ENCODE data around the gene METTL22.
A peak's percentile ranks its signal among the peaks of the same experiment; 100 is the strongest.
"Not testable (repeated sequence)": the region's sequence is repeated elsewhere in the genome, so short reads cannot be mapped to it uniquely, and the experiment has no call there.

Gene METTL22

DNA sequence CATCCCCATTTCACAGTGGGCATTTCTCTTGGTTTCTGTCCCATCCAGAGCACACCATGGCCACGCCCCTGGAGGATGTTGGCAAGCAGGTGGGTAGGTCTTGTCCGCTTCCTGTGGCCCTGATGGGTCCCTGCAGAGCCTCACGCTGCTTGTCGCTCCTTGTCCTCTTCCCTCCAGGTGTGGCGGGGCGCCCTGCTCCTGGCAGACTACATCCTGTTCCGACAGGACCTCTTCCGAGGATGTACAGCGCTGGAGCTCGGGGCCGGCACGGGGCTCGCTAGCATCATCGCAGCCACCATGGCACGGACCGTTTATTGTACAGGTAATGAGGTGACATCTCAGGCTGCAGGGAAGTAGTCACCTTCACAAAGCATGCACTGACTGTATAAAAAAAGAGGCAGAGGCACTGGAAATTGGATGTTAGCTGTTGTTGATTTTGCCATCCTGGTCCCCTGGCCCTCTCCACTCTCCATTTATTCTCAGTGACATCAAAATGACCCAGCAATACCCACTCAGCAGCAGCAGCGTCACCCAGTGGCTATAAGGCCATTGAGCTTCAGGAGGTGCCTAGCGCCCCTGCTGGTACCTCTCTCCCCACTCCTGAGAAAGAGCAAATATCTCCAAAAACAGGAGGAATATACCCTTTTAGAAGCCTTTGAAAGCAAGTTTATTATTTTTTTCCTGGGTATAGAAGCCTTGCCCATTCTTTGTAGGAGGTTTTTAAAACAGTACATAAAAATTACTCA lies 13.7 kb downstream of the METTL22 start:
- no peak for DNase-seq

DNA sequence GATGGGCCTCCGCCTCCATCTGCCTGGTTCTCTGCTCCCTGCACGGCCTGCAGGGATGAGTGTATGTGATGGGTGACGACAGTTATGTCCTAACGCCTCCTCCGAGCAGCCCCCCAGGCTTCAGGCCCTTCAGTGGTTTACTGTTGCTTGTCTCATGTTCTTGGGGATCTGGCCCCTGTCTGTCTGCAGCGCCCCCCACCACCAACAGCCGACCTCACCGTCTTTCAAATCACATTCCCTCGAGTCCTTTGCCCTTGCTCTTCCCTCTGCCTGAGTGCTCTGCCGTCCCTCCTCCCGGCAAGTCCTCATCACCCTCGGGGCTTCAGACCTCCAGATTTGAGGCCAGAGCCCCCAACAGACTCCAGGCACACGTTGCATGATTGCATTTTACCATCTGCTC lies 18.2 kb downstream of the METTL22 start:
- no peak for DNase-seq

DNA sequence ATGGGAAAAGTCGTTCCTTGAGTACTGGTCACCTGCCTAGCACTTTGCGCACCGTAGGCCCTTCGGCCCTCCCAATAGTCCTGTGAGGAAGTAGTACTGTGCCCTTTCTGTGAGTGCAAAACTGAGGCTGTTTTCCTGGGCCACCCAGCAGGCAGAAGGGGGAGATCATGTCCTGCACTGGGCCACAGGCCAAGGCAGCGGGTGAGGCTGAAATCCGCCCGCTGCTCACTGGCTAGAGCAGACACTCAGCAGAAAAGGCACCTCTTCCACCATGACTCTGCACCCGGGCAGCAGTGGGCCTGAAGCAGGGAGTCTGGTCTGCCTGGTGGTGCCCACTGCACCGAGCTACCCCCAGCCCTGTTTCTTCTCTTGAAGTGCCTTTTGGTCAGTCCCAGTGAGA lies 20.2 kb downstream of the METTL22 start:
- DNase-seq, result no peak

DNA sequence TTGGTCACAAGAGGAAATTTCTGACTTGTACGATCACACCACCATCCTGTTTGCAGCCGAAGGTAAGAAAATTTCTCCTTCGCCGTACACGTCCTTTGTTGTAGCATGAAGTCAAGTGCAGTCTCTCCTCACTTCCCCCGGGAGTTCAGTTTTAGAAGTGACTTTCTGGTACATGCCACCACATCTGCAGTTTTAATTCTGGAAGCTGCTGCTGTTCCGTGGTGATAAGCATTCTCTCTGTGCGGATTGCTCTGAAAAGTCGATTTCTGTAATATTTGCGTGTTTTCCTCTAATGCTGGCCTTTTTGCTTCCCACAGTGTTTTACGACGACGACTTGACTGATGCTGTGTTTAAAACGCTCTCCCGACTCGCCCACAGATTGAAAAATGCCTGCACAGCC lies 20.6 kb downstream of the METTL22 start:
- no peak for DNase-seq

DNA sequence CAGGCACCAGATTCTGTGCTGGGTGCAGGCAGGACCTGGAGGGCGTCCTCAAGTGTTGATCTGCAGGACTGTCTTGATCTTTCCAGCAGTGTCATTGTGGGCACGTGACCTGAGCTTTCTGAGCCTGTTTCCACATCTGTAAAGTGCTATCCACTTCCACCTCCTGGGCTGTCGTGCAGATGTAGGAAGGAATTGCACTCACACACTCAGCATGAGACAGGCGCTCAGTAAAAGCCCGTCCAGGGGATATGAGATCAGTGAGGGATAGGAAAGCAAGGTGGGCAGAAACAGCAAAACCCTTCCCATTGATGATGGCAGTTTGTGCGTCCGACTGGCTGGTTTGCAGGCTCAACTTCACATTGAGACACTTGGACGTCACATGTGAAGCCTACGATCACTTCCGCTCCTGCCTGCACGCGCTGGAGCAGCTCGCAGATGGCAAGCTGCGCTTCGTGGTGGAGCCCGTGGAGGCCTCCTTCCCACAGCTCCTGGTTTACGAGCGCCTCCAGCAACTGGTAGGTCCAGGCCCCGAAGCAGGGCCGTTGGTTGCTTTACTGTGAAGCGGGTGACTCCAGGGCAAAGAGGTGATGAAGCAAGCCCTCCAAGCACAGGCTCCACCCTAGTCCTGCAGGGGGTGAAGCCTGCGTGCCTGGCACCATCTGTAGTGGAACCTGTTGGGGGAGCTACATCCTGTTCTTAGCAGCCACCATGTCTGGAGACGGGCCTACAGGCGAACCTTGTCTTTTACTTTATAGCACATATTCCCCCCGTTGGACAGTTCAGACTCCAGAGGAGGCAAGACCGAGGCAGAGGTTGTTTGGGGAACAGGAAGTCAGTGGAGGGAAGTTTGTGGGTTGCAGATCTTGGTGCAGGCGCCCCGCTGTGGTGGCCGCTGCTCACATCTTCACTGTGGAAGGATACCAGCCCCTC lies 23.0 kb downstream of the METTL22 start:
- DNase-seq, result no peak

DNA sequence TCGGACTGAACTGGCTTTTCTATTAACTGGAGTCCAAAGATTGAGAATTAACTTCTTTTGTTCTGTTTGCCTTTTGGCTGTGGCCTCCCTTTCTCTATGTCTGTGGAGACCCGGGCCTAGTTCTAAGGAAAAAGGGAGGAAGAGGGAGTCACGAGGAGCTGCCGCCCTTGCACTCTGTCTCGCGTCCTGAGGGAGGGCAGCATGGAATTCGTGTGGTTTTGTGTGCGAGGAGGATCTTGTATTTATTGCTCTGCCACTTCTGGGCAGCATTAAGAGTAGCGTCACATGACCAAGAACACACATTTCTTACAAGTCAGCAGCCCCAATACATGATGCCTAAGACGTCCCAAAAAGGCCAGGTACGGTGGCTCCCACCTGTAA lies 23.6 kb downstream of the METTL22 start:
- DNase-seq, result no peak

- no peak for DNase-seq
These were observed 24.3 kb downstream of the METTL22 start for GRCh38 chr16:8645831-8646230.

GRCh38 chr16:8646326-8647053 lies 25.0 kb downstream of the METTL22 start:
- no peak for DNase-seq

GRCh38 chr16:8647721-8648318 lies 26.3 kb downstream of the METTL22 start:
- no peak for DNase-seq

DNA sequence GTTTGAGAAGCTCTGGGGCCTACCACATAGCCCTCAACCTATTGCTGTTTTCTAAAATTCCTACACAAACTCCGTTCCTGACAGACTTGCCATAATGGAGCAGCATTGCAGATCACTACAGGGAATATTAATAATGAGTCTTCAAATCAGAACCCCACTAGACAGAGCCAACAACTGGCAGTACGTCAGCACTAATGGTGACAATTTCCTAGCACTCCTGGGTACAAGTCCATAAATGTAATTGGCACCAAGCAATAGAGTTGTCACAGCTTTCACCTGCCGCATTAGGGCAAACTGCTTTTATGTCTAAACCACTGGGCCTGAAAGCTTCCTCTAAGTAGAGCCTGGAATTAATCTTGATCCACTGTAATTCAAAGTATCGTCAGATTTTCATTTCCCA lies 27.4 kb downstream of the METTL22 start:
- no peak for DNase-seq

DNA sequence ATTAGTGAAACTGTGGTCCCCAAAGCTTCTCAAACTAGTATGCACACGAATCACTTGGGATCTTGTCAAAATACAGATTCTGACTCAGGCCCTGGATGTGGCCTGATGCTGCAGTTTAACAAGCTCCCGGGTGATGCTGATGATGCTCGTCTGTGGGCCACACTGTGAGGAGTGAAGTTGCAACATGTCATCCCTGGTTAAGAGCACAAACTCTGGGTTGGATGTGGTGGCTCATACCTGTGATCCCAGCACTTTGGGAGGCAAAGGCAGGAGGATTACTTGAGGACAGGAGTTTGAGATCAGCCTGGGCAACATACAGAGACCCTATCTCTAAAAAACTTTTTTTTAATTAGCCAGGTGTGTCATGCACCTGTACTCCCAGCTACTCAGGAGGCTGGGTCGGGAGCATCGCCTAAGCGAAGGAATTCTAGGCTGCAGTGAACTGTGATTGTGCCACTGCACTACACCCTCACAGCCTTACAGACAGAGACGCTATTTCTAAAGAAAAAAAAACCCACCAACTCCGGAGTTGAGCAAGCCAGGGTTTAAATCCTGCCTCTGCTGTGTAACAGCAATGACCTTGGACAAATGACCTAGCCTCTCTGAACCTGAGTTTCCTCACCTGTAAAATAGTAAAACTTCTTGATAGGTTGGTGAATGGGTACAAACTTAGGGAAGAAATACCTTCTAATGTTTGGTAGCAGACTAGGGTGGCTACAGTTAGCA lies 28.5 kb downstream of the METTL22 start:
- no peak for DNase-seq

DNA sequence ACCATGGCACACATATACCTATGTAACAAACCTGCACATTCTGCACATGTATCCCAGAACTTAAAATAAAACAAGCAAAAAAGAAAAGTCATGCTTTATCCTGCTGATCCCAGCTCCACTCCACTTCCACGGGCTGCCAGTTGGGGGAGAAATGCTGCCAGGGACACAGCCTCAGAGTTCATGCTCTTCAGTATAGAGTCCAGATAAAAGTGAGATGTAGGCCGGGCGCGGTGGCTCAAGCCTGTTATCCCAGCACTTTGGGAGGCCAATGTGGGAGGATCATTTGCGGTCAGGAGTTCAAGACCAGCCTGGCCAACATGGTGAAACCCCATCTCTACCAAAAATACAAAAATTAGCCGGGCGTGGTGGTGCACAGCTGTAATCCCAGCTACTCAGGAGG lies 30.5 kb downstream of the METTL22 start:
- not testable (repeated sequence) for DNase-seq

- DNase-seq, result no peak
These were observed 33.8 kb downstream of the METTL22 start for GRCh38 chr16:8655184-8655717.

- no peak for DNase-seq
These were observed 34.9 kb downstream of the METTL22 start for GRCh38 chr16:8656376-8656775.

GRCh38 chr16:8660841-8661301 lies 39.4 kb downstream of the METTL22 start:
- peak; percentile 58 for DNase-seq

DNA sequence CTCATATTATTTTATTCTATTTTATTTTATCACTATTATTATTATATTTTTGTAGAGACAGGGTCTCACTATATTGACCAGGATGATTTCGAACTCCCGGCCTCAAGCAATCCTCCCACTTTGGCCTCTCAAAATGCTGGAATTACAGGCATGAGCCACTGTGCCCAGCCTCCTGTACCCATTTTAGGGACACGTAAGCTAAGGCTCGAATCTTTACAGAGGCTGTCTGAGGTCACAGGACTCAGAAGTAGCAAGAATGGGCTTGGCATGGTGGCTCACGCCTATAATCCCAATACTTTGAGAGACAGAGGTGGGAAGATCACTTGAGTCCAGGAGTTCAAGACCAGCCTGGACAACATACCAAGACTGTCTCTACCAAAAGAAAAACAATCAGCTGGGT lies 40.2 kb downstream of the METTL22 start:
- DNase-seq, result no peak

GRCh38 chr16:8663192-8664089 lies 41.9 kb downstream of the METTL22 start:
- DNase-seq, result no peak

DNA sequence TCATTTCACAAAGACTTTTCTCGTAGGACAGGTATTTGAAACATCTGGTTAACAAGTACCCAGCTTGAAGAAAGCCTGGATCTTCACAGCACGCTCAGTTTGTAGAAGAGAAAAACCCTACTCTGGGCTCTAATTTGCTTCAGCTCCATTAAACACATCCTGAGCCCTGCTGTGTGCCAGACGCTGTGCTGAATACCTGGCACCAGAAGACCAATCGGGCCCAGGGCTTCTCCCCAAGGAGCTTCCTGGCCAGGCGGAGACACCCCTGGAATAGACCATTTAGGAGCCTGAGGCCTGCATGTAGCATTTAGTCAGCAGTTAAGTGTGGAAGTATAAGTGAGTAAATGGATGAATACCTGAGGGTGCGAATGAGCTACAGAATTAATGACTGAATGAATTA lies 44.0 kb downstream of the METTL22 start:
- no peak for DNase-seq

- DNase-seq, result no peak
These were observed 46.0 kb downstream of the METTL22 start for GRCh38 chr16:8667492-8667891.

GRCh38 chr16:8668113-8668512 lies 46.6 kb downstream of the METTL22 start:
- no peak for DNase-seq

DNA sequence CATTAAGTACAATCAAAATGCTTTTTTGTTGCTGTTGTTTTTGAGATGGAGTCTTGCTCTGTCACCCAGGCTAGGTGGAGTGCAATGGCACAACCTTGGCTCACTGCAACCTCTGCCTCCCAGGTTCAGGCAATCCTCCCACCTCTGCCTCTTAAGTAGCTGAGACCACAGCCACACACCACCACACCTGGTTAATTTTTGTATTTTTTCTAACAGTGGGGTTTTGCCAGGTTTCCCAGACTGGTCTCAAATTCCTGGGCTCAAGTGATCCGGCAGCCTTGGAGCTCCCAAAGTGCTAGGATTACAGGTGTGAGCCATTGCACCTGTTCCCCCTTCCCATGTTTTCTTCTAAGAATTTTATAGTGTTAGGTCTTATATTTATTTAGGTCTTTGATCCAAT lies 48.0 kb downstream of the METTL22 start:
- DNase-seq, result no peak
